Measurements from ENCODE around the gene TMEM30B.

DNA sequence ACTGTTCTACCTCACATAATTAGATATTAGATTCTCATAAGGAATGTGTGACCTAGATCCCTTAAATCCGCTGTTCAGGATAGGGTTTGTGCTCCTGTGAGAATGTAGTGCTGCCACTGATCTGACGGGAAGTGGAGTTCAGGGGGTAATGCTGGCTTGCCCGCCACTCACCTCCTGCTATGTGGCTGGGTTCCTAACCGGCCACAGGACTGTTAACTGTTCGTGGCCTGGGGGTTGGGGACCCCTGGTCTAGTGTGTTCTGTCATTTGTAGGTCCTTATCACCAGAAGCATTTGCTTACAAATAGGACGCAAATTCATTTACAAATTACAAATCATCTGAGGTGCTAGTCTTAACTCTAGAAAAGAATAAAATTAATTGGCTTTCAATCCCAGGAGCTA, 16.4 kb upstream of the TMEM30B start:
- TF ChIP-seq, protein P1, sequence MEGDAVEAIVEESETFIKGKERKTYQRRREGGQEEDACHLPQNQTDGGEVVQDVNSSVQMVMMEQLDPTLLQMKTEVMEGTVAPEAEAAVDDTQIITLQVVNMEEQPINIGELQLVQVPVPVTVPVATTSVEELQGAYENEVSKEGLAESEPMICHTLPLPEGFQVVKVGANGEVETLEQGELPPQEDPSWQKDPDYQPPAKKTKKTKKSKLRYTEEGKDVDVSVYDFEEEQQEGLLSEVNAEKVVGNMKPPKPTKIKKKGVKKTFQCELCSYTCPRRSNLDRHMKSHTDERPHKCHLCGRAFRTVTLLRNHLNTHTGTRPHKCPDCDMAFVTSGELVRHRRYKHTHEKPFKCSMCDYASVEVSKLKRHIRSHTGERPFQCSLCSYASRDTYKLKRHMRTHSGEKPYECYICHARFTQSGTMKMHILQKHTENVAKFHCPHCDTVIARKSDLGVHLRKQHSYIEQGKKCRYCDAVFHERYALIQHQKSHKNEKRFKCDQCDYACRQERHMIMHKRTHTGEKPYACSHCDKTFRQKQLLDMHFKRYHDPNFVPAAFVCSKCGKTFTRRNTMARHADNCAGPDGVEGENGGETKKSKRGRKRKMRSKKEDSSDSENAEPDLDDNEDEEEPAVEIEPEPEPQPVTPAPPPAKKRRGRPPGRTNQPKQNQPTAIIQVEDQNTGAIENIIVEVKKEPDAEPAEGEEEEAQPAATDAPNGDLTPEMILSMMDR (IDR thresholded peaks at IDR 0.05 in 2 of 3, conservative IDR thresholded peaks at IDR 0.05 in 1 of 3; ENCODE audit: control insufficient read depth in 2 of 3, extremely low read depth in 1 of 3, insufficient read depth in 1 of 3, low read depth in 3 of 3, low read length in 3 of 3): no peak
- TF ChIP-seq EP300 (IDR thresholded peaks at IDR 0.05; ENCODE audit: borderline replicate concordance in 1 of 2, control insufficient read depth in 1 of 2, low read depth in 2 of 2, low read length in 2 of 2) (no peak), NFXL1 (IDR thresholded peaks at IDR 0.05; ENCODE audit: borderline replicate concordance) (no peak), MTA2 (IDR thresholded peaks at IDR 0.05; ENCODE audit: low read depth) (no peak), EGR1 (IDR thresholded peaks at IDR 0.05; ENCODE audit: borderline replicate concordance in 1 of 2, low read depth in 2 of 2, low read length in 2 of 2) (no peak), WRNIP1 (IDR thresholded peaks at IDR 0.05; ENCODE audit: borderline replicate concordance, low read depth, low read length) (no peak)
